Superior temporal gyrus (tissue), 1 donor: ENCODE measurements around the gene SLC12A7.
"Not testable (repeated sequence)": the region's sequence is repeated elsewhere in the genome, so short reads cannot be mapped to it uniquely, and the experiment has no call there.

Experiments
- DNase-seq: peaks from one replicate; pipeline ENCODE4 v3.0.0-alpha.2; 2016; ENCODE audit errors: extremely low spot score

Gene SLC12A7

GRCh38 chr5:1007681-1008450 lies 104.0 kb downstream of the SLC12A7 start:
- DNase-seq, result no peak

GRCh38 chr5:1007221-1007680 lies 104.6 kb downstream of the SLC12A7 start:
- no peak for DNase-seq

- DNase-seq, result no peak
Observed at GRCh38 chr5:1006656-1007071, 105.2 kb downstream of the SLC12A7 start.

GRCh38 chr5:1005904-1006655 lies 105.8 kb downstream of the SLC12A7 start:
- DNase-seq, result no peak

- DNase-seq, result no peak
Observed at GRCh38 chr5:1005249-1005851, 106.5 kb downstream of the SLC12A7 start.

- no peak for DNase-seq
Observed at GRCh38 chr5:1004461-1005248, 107.2 kb downstream of the SLC12A7 start.

- DNase-seq, result no peak
Observed at GRCh38 chr5:1003296-1003937, 108.4 kb downstream of the SLC12A7 start.

GRCh38 chr5:1002836-1003235 lies 109.0 kb downstream of the SLC12A7 start:
- no peak for DNase-seq

GRCh38 chr5:1002271-1002546 lies 109.7 kb downstream of the SLC12A7 start:
- no peak for DNase-seq

- DNase-seq, result no peak
Observed at GRCh38 chr5:1001406-1002270, 110.2 kb downstream of the SLC12A7 start.

GRCh38 chr5:1000831-1001230 lies 111.0 kb downstream of the SLC12A7 start:
- DNase-seq, result not testable (repeated sequence)
